ENCODE measurements around the gene RNF224.

The RNF224 gene

DNA sequence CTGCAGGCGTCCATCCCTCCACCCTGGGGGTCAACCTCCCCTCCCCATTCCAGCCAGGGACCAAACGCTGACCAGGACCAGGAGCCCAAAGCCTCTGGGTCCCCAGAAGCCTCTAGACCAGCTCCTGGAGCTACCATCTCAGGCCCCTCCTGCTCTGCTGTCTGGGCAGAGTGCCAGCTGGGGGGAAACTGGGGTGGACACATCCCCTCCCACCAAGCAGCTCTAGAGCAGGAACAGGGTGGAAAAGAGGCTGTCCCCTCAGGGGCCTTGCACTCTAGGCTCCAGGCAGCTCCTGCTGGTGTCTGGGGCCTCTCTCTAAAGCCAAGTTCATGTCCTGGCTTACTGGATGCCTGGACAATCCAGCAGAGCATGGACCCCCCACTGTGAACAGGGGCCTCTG is 34.4 kb upstream of the RNF224 start:
- DNase-seq = no peak

DNA sequence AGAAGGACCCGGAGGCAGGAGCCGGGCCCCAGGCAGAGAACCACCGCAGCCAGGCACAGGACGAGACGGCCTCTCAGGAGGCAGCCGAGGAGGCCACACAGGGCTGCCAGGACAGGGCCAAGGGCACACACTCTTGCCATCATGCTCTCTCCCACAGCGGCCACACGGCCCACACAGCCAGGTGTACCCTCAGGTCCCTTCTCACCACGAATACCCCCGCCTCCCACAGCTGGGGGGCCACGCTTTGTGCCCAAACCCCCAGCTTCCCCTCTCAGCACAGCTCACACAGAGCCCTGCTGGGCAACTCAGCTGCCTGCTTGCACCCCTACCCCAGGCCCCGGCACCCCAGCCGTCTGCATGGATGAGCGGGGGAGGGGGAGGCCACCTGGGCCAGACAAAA is 33.5 kb upstream of the RNF224 start:
- DNase-seq = no peak

DNA sequence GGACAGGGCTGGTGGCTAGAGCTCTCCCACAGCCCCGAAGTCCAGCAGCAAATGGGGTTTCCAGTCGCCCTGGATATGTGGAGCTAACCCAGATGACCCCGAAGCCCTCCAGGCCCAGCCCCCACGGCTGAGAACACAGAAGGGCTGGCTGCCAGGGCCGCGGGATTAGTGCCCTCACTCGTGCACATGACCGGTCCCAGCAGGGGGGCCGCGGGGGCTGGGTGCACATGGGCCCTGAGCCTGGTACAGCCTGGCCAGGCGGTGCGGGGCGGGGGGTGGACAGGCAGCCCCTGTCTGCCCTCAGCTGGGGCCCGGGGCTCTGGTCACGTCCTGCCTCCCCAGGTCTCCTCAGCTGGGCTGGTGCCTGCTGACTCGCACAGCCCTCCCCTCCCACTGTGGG is 32.9 kb upstream of the RNF224 start:
- DNase-seq = no peak

DNA sequence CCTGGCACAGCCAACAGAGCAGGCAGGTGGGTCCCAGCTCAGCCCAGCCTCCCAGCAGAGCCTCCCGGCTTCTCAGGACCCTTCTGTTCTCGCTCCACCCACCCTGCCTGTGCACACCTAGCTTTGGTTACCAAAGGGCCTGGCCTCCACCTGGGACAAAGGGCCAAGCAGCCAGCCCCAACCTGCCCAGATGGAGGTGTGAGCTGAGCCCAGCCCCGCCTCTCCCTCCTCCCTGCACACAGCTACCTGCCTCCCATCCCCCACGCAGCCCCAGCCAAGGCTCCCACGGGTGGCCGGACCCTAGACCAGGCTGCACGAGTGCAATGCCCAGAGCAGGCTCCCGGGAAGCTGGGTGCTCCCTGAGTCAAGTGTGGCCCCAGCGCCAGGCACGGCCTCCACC is 32.4 kb upstream of the RNF224 start:
- no peak for DNase-seq

DNA sequence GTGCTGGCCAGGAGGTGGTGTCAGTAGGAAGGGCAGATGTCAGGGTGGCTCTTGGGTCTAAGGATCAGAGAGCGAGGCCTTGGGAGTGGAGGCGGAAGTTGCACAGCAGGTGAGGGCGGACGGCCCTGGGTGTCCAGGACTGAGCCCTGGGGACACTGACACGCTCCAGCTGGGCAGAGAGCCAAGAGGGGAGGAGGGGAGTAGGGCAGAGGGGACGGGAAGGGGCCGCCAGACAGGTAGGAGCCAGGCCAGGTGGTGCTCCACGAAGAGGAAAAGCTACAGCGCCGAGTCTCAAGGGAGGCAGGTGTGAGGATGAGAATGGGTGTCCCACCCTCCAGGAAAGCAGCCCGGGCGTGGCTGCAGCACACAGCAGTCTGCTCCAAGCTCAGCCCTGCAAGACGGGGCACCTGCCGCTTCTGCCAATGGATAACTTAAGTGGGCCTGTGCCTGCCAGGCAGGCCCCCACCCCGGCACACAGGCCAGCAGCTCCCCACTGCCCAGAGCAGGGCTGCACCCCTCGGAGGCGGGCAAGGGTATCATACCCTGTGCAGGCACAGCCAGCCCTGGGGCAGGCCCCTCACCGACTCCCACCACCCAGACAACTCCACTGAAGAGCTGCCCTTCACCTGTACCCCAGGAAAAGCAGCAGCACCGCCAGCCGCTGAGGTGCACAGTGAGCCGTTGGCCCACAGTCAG is 31.6 kb upstream of the RNF224 start:
- DNase-seq = no peak

DNA sequence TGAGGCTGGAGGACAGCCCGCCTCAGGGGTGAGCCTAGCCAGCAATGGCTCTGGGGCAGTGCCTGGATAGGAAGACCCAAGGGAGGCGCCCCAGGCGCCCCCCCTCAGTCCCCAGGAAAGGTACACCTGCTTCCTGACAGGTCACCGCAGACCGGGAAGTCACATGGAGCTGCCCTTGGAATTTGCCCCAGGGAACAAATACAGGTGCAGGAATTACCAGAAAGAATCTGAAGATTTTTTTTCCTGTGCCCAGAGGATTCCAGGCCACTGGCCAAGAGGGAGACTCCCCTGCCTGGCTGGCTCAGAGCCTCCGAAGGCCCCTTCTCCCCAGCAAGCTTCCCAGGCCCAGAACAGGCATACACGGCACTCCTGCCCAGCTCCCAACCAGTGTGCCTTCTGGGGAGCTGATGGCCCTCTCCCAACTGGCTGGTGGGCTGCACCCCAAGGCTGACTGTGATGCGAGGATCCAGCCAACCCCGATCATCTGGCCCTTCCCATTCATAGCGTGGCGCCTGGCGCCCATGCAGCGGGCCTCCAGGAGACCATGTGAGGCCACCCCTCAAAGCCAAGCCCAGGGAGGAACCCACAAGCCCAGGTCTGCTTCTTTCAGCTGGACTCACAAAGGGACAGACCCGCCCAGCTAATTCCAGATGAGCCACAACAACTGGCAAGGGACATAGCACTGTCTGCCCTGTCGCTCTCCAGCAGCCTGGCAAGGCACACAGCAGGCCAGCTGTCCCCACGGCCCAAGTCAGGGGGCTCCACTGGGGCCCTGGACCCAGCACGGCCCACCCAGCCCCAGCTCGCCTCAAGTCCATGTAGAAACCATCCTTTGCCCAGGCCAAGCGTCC is 29.0 kb upstream of the RNF224 start:
- DNase-seq = no peak

DNA sequence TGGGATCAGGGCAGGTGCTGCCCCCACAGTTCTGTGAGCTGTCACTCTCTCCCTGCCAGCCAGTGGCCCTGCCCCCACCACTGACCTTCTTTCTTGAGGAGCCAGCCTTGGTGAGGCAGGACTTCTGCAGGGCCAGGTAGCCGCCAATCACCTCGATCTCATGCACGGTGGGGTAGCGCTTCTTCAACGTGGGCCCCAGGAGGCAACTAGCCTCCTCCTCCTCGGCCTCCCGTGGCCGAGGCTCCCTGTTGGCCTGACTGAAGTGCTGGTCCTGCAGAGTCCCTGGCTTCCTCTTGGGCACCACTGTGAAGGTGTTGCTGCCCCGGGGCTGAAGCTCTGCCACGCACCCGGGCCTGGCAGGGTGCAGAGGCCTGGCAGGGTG is 28.4 kb upstream of the RNF224 start:
- DNase-seq = no peak

DNA sequence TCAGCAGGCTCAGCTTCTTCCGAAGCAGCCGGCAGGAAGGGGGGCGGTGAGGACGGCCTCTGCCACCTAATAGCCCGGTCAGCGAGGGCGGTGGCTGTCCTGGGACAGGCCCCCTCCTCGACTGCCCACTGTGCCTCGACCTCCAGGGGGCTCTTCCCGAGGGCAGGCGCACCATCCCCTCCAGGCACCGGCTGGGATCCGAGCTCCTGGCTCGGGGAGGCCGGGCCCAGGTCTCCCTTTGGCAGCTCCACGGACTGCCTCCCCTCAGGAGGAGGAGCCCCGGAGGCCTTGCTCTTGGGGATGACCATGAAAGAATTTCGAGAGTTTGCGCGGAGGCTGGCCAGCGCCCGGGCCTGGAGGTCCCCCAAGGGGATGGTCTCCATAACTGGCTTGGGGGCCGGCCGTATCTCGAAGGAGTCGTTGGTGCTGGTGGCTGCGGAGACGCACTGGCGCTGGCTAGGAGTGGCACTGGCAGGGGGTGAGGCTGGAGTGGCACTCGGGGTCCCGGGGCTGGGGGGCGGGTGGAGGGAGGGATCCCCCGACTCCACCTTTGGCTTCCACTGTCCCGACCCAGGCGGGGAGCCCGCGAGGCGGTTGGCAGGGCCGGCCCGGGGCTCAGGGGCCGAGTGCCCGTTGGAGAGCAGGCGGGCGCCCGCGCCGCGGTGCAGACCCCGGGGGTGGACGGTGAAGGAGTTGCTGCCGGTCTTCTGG is 27.7 kb upstream of the RNF224 start:
- no peak for DNase-seq

DNA sequence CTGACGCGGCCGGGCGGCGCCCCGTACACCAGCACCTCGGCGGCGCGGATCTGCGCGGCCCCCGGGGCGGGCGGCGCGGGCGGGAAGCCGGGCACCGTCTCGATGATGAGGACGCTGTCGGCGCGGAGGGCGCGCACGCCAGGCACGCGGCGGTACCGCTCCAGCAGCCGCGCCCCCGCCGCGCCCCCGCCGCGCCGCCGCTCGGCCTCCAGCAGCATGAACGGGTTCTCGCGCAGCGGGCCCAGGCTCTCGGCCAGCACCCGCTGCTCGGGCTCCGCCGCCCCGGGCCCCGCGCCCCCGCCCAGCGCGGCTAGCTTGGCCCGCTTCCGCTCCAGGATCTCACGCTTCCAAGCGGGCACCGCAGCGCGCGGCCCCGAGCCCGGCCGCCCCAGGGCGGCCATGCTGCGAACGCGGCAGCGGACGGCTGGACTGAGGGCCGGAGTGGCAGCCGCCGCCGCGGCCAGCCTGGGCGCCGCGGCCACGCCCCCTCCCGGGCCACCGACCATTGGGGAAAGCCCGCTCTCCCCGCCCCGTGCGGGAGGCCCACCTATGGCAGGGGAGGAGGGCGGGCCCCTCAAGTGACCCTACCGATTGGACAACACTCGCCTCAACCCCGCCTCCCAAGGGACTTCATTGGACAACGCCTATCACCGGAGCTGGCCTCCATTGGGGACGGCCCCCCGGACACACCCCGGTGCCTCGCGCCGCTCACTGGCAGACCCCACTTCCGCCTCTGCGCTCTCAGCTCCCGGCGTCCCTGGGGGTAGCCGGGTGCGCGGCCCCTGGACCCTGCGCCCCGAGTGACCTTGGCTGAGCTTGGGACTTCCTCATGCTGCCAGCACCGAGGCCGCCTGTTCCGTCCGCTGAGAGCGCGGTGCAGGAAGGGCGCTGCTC is 26.7 kb upstream of the RNF224 start, which contains the start of gene TPRN:
TPRN (minus strand) TSS at position 431 of the 894 bp plus-strand sequence; CDS start at position 401, 30 bp downstream.
- peak; percentile 92 for DNase-seq

DNA sequence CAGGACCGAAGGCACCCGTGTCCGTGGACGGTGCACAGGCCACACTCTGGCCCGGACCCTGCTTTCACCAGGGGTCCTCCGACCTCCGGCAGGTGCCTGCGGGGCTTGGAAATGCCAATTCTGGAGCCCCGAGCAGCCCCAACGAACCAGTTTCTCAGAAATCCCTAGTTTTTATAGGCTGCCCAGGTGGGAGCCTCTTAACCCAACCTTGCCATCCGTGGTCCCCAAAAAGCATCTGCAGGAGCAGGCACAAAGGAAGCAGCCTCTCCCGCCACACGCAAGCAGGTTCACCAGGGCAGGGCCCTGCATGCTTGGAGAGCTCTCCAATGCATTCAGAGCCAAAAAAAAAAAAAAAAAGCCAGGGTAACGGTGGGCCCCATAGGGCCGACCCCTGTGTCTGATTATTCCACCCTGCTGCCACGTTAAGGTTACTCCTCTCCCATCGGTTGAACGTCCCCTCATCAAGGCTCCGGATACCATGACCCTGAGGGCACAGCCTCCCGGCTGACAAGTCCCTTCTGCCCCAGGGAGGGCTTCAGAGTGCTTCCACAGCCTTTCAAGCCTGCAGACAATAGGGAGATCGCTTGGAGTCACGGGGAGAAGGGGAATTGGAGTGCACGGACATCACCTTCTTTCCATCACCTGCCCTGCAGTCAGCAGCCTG is 26.0 kb upstream of the RNF224 start:
- no peak for DNase-seq

DNA sequence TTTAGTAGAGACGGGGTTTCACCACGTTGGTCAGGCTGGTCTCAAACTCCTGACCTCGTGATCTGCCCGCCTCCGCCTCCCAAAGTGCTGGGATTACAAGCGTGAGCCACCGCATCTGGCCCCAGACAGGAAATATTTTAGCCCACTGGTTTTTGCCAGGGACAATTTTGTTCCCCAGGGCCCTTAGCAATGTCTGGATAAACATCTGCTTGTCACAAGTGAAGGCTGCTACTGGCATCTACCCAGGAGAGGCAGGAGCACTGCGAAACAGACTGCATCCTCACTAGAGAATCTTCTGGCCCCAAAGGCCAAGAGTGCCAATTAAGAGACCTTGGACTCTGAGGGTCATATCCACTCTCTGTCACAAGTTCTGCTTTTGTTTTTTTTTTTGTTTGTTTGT is 24.3 kb upstream of the RNF224 start:
- no peak for DNase-seq

DNA sequence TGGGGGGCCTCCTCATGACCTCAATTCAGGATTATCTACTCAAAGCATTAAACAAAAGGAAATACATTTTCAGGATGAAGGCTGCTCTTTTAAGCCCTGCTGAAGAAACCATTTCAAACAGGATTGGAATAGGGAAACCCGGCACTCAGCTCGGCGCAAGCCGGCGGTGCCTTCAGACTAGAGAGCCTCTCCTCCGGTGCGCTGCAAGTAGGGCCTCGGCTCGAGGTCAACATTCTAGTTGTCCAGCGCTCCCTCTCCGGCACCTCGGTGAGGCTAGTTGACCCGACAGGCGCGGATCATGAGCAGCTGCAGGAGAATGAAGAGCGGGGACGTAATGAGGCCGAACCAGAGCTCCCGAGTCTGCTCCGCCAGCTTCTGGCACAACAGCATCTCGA is 22.6 kb upstream of the RNF224 start:
- no peak for DNase-seq

DNA sequence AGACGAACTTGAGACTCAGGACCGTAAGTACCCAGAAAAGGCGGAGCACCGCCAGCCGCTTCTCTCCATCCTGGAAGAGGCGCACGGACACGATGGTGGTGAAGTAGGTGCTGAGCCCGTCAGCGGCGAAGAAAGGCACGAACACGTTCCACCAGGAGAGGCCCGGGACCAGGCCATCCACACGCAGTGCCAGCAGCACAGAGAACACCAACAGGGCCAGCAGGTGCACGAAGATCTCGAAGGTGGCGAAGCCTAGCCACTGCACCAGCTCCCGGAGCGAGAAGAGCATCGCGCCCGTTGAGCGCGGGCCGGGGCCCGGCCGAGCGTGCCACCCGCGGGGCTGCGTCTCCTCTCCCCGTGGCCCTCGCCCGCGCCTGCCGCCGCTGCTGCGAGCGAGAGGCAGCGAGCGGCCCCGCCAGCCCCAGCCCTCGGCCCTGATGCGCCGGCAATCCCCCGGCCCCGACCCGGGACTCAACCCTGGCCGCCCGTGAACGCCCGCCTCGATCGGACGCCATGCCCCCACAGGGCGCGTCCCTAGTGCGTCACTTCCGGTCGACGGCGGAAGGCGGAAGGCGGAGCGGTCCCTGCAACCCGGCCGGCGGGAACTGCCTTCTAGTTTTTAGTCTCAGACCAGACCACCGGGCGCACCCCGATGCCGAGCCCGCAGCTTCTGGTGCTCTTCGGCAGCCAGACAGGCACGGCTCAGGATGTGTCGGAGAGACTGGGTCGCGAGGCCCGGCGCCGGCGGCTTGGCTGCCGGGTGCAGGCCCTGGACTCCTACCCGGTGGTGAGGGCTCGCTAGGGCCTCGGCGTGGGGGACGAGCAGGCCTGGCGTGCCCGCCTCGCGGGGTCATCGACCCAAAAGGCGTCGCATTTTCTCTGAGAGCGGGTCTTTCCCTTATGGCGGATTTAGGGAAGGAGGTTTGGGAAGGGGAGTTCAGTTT is 21.9 kb upstream of the RNF224 start, which contains the start of the genes NDOR1 and TMEM203:
NDOR1 (plus strand) TSS at position 575 of the 944 bp plus-strand sequence; CDS start at position 653, 78 bp downstream.
TMEM203 (minus strand) TSS at position 523 of the 944 bp plus-strand sequence; CDS start at position 289, 234 bp downstream.
- peak; percentile 54 for DNase-seq

DNA sequence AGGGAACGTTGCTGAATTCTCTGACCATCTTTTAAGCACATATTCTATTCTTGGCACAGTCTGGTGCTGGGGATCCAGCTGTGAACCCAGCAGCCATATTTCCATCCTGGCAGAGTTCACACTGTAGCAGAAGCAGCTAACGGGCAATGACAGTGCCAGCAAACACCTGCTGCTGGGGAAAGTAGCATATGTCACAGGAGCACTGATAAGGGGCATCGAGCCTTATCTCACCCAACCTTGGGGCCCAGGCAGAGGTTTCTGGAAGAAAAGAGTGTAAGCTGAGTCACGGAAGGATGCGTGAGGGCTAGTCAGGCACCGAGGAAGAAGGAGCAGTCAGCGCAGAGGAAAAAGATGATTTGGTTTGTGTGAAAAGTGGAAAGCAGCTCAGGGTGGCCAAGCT is 20.7 kb upstream of the RNF224 start:
- DNase-seq = no peak

DNA sequence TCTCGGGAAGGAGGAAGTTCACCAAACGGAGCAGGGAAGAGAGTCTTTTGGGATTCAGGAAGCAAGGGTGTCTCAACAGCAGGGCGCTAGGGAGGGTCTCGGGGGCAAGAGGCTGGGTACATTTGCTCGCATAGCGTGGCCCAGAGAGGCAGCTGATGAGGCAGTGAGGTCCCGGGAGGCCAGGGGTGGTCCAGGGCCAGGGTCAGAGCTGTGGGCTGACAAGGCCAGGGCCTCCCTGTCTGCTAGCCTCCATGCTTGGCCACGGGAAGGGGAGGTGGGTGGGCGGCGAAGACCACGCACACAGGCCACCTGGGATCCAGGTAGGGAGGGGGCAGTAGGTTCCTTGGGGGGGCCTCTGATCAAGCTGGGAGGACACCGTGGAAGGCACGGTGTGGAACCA is 15.8 kb upstream of the RNF224 start:
- DNase-seq = no peak

DNA sequence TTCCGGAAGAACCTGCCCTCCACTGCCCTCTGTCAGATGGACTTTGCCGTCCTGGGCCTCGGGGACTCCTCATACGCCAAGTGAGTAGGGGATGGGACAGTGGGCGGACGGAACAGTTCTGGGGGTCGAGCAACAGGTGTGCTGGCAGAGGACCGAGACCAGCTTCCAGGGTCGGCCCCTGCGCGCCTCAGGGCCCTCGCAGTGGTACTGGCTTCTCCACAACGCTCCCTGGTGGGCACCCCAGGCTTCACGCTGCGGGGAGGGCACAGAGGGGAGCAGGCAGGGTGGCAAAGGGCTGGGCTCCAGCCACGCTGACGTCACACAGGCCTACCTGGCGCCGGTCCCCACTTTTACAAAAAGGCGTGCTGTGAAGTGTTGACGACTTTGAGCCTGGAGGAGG is 14.8 kb upstream of the RNF224 start:
- no peak for DNase-seq

DNA sequence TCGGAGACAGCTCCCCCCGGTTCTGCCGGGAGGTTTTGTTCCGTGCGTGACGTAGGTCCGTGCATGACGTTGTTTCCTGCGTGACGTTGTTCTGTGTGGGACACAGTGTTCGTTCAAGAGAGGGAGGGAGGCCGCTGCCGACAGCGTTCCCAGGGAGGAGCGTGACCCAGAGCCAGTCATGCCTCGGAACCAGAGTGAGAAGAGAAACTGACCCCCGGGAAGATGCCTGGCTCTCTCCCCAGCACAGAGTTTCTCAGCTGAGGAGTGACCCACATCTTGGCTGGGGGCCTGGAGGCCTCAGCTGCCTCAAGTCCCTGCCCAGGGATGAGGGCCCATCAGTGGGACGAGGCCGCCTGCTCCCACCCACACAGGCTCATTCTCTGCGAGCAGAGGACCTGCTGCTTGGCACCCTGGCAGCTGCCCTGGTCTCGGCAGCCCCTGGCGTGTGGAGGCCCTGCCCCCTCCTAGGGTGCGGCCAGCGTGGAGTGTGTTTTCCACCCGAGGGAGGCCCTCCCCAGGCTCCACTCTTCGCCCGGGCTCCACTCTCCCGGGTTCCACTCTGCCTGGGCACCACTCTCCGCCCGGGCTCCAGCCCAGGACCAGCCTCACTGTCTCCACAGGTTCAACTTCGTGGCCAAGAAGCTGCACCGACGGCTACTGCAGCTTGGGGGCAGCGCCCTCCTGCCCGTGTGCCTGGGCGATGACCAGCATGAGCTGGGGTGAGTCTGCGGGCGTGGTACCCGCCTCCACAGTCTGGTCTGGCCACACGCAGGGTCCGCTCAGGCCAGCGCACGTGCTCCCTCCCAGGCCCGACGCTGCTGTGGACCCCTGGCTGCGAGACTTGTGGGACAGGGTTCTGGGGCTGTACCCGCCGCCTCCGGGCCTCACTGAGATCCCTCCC is 13.9 kb upstream of the RNF224 start:
- DNase-seq = no peak

DNA sequence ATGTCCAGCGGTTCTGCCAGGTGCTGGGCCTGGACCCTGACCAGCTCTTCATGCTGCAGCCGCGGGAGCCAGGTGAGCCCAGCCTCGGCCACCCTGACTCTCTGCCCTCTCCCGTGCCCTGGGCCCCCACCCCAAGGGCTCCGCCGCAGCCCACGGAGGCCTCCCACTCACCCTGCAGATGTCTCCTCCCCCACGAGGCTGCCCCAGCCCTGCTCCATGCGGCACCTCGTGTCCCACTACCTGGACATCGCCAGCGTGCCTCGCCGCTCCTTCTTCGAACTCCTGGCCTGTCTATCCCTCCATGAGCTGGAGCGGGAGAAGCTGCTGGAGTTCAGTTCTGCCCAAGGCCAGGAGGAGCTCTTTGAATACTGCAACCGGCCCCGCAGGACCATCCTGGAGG is 12.7 kb upstream of the RNF224 start:
- DNase-seq = no peak

DNA sequence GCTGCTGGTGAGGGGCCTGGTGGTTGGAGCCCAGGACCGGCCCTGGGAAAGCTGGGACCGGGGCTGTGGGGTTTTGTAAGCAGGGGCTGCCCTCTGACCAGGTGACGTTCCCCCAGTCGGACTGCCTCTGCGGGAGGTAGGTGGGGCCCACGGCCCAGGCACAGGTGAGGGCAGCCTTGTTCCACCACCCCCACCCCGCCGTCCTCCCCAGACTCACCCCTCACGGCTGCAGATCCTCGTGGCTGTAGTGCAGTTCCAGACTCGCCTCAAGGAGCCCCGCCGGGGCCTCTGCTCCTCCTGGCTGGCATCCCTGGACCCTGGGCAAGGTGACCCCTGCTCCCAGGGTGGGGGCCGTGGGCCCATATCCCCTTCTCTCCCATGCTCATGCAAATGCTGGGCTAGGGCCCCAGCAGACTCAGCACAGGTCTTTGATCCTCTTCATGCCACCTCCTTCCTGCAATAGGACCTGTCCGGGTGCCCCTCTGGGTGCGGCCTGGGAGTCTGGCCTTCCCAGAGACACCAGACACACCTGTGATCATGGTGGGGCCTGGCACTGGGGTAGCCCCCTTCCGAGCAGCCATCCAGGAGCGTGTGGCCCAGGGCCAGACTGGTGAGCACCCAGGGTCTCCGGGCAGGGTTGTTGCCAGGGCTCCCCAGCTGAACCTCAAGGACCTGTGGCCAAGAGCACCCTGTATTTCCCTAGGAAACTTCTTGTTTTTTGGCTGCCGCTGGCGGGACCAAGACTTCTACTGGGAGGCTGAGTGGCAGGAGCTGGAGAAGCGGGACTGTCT is 11.9 kb upstream of the RNF224 start:
- DNase-seq = no peak

All from NCI-H2227 treated with DMSO at 0.1 percent for 48 hours (cell line).